ENCODE data around the gene GLI1. TPM values are rescaled to one million over a fixed set of nuclear protein-coding genes. Genes with fewer than 3 reads are reported as not detected.
A peak's percentile ranks its signal among the peaks of the same experiment; 100 is the strongest.

Gene GLI1
- total RNA-seq, 1 donor from 2014 or later: 1.3 TPM

- DNase-seq (no peak), ATAC-seq (ENCODE audit: low read depth) (no peak)
- Mint-ChIP-seq H3K4me1 (peaks cover 44% of the 10 kb centered on the region), H3K27me3 (no peaks in the 10 kb centered on the region), H3K4me3 (peak overlapping the region; percentile 98), H3K27ac (peak overlapping the region; percentile 54), H3K36me3 (ENCODE audit: low read depth) (peaks cover 69% of the 10 kb centered on the region), H3K9me3 (no peaks in the 10 kb centered on the region)
- no peak for TF ChIP-seq CTCF (IDR thresholded peaks at IDR 0.05)
- intact Hi-C loops (cut with micrococcal nuclease): no loop called here
- ChIA-PET CTCF (no interaction called here), POLR2A (interaction anchor here (0.6 to 3.5 kb wide), 4 partner anchors 29 to 962 kb away, joined by 3 to 26 read pairs (median 16); partner anchors contain the start of gene ARHGAP9)
Observed at GRCh38 chr12:57518176-57518919, 58.8 kb downstream of the GLI1 start.

GRCh38 chr12:57518920-57519795 is 59.6 kb downstream of the GLI1 start:
- no peak for TF ChIP-seq CTCF (IDR thresholded peaks at IDR 0.05)
- intact Hi-C loops (cut with micrococcal nuclease): no loop called here
- H3K9me3 Mint-ChIP-seq: no peaks in the 10 kb centered on the region
- no peaks in the 10 kb centered on the region for H3K27me3 Mint-ChIP-seq
- ChIA-PET CTCF (no interaction called here), POLR2A (interaction anchor here (0.6 to 3.5 kb wide), 21 partner anchors 9 to 1391 kb away, joined by 3 to 36 read pairs (median 7); partner anchors contain the start of genes ARHGAP9, DCTN2, ESYT1 and GLI1)
- peak overlapping the region; percentile 98 for H3K4me3 Mint-ChIP-seq
- peaks cover 64% of the 10 kb centered on the region for H3K36me3 Mint-ChIP-seq (ENCODE audit: low read depth)
- DNase-seq (peak; percentile 31), ATAC-seq (ENCODE audit: low read depth) (peak; percentile 1)
- peak overlapping the region; percentile 99 for H3K27ac Mint-ChIP-seq
- H3K4me1 Mint-ChIP-seq: peaks cover 52% of the 10 kb centered on the region

DNA sequence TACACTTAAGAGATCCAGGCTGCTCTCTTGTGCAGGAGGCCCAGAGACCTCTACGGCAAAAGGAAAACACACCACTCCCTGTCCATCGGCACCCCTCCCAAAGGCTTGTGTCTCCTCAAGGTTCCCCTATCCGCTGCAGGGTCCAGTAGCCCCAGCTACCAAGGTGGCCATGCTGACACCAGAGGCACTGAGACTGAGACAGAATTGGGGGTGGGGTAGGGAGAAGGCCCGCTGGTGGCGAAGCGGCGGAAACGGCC is 60.1 kb downstream of the GLI1 start:
- no peak for DNase-seq
- ATAC-seq (ENCODE audit: low read depth): no peak
- Mint-ChIP-seq H3K36me3 (ENCODE audit: low read depth) (peaks cover 63% of the 10 kb centered on the region), H3K4me1 (peaks cover 57% of the 10 kb centered on the region), H3K9me3 (no peaks in the 10 kb centered on the region), H3K4me3 (peak overlapping the region; percentile 98), H3K27ac (peak overlapping the region; percentile 99), H3K27me3 (no peaks in the 10 kb centered on the region)
- TF ChIP-seq CTCF (IDR thresholded peaks at IDR 0.05): no peak
- ChIA-PET CTCF (no interaction called here), POLR2A (interaction anchor here (0.6 to 3.5 kb wide), 22 partner anchors 8 to 1702 kb away, joined by 3 to 36 read pairs (median 6); partner anchors contain the start of genes ARHGAP9, DCTN2, ESYT1 and GLI1)
- intact Hi-C loops (cut with micrococcal nuclease): loop anchor here (1.0 to 5.0 kb wide), 10 partner anchors 32 to 1692 kb away; partner anchors contain the start of genes ARHGAP9, CDK4, DNAJC14 and GLI1

- ATAC-seq (ENCODE audit: low read depth): peak; percentile 73
- peak; percentile 99 for DNase-seq
- Mint-ChIP-seq H3K9me3 (no peaks in the 10 kb centered on the region), H3K4me1 (peaks cover 59% of the 10 kb centered on the region), H3K27me3 (no peaks in the 10 kb centered on the region), H3K4me3 (peak within 1 kb of the TSS; percentile 98), H3K27ac (peak within 1 kb of the TSS; percentile 99), H3K36me3 (ENCODE audit: low read depth) (peaks cover 62% of the 10 kb centered on the region)
- CTCF ChIA-PET: no interaction called here
- intact Hi-C loops (cut with micrococcal nuclease): loop anchor here (1.0 to 5.0 kb wide), 10 partner anchors 33 to 1693 kb away; partner anchors contain the start of genes ARHGAP9, CDK4, DNAJC14 and GLI1
- POLR2A ChIA-PET: interaction anchor here (0.5 to 3.5 kb wide), 33 partner anchors 8 to 1702 kb away, joined by 3 to 36 read pairs (median 4); partner anchors contain the start of genes ARHGAP9, CDK4, DCTN2 and ESYT1
- TF ChIP-seq CTCF (IDR thresholded peaks at IDR 0.05): no peak
Observed at GRCh38 chr12:57520053-57520818, 60.7 kb downstream of the GLI1 start, which contains the start of gene DDIT3. TSS of gene DDIT3 (minus strand) at chr12:57520514. CDS start at chr12:57517406, 3,108 bp downstream.

All from activated B cell treated with CpG ODN at 0.5 μM for 24 hours (primary cell).